HepG2 (cell line): Measurements from ENCODE around the gene ATRIP. TPM values are rescaled to one million over a fixed set of nuclear protein-coding genes. Genes with fewer than 3 reads are reported as not detected.

ENCODE experiments used
- BRCA1 ChIP-seq: sonication (generic); formaldehyde crosslinking; IDR thresholded peaks from 2 replicates; pipeline ENCODE4 v1.4.0; 2020; ENCODE audit warnings: missing genetic modification reagents
- FOXA3 ChIP-seq: IDR thresholded peaks from 2 replicates; pipeline ENCODE4 v1.6.1; 2016; ENCODE audit warnings: missing genetic modification reagents, missing compliant biosample characterization
- FOXK1 ChIP-seq: sonication (generic); formaldehyde crosslinking; IDR thresholded peaks from 2 replicates; pipeline ENCODE4 v1.4.0; 2020; ENCODE audit warnings: low read depth, missing genetic modification reagents, borderline replicate concordance
- GLI4 ChIP-seq: sonication (generic); formaldehyde crosslinking; IDR thresholded peaks from 2 replicates; pipeline ENCODE4 v1.5.1; 2020; ENCODE audit warnings: missing genetic modification reagents, mild to moderate bottlenecking, moderate library complexity, borderline replicate concordance
- GTF3A ChIP-seq: sonication (generic); formaldehyde crosslinking; conservative IDR thresholded peaks from 2 replicates; pipeline ENCODE4 v1.4.0; 2020; ENCODE audit warnings: mild to moderate bottlenecking, missing genetic modification reagents
- IRX3 ChIP-seq: sonication (generic); formaldehyde crosslinking; IDR thresholded peaks from 2 replicates; pipeline ENCODE4 v1.8.1; 2023; ENCODE audit warnings: mild to moderate bottlenecking, low read depth, missing genetic modification reagents, borderline replicate concordance
- KAT8 ChIP-seq: IDR thresholded peaks from 2 replicates; pipeline ENCODE4 v1.6.1; 2016; ENCODE audit warnings: missing genetic modification reagents, missing compliant biosample characterization
- RBM22 ChIP-seq: fragments of 200-400 bp; formaldehyde crosslinking; optimal IDR thresholded peaks from 2 replicates; pipeline ENCODE3; 2017; ENCODE audit warnings: mild to moderate bottlenecking, low read length, moderate library complexity
- SMAD1 ChIP-seq: sonication (generic); formaldehyde crosslinking; IDR thresholded peaks from 2 replicates; pipeline ENCODE4 v1.4.0; 2020; ENCODE audit warnings: missing genetic modification reagents, low read depth, mild to moderate bottlenecking, borderline replicate concordance
- TAF15 ChIP-seq: fragments of 200-400 bp; formaldehyde crosslinking; IDR thresholded peaks from one replicate; pipeline ENCODE4 v1.6.1; 2018; ENCODE audit warnings: mild to moderate bottlenecking, low read depth, low read length; ENCODE audit not compliant: poor library complexity, severe bottlenecking
- TBX2 ChIP-seq: sonication (generic); formaldehyde crosslinking; IDR thresholded peaks from 2 replicates; pipeline ENCODE4 v1.5.0; 2020; ENCODE audit warnings: missing genetic modification reagents, mild to moderate bottlenecking, borderline replicate concordance
- TBX3 ChIP-seq: fragments of 450-650 bp; IDR thresholded peaks from 2 replicates; pipeline ENCODE4 v1.6.1; 2017; ENCODE audit warnings: antibody characterized with exemption, mild to moderate bottlenecking, inconsistent platforms, borderline replicate concordance
- TCF7L2 ChIP-seq: IDR thresholded peaks from 2 replicates; pipeline ENCODE4 v1.6.1; 2011; ENCODE audit warnings: mild to moderate bottlenecking, low read depth, low read length, moderate library complexity
- XBP1 ChIP-seq: sonication (generic); formaldehyde crosslinking; IDR thresholded peaks from 2 replicates; pipeline ENCODE4 v1.5.0; 2020; ENCODE audit warnings: missing genetic modification reagents
- ZKSCAN1 ChIP-seq: fragments of 150-350 bp; IDR thresholded peaks from 2 replicates; pipeline ENCODE4 v1.6.1; 2014; ENCODE audit warnings: low read length
- ZMYM4 ChIP-seq: sonication (generic); formaldehyde crosslinking; IDR thresholded peaks from 2 replicates; pipeline ENCODE4 v1.8.1; 2023; ENCODE audit warnings: mild to moderate bottlenecking, missing genetic modification reagents
- ZNF33B ChIP-seq: sonication (generic); formaldehyde crosslinking; IDR thresholded peaks from 2 replicates; pipeline ENCODE4 v1.5.1; 2020; ENCODE audit warnings: mild to moderate bottlenecking, missing genetic modification reagents
- ZNF577 ChIP-seq: sonication (generic); formaldehyde crosslinking; IDR thresholded peaks from 2 replicates; pipeline ENCODE4 v1.4.0; 2020; ENCODE audit warnings: mild to moderate bottlenecking, low read depth, missing genetic modification reagents, borderline replicate concordance
- ZNF781 ChIP-seq: sonication (generic); formaldehyde crosslinking; IDR thresholded peaks from 2 replicates; pipeline ENCODE4 v1.5.1; 2020; ENCODE audit warnings: borderline replicate concordance, mild to moderate bottlenecking, missing genetic modification reagents; ENCODE audit errors: not compliant biosample characterization
- ZSCAN9 ChIP-seq: IDR thresholded peaks from 2 replicates; pipeline ENCODE4 v1.6.1; 2016; ENCODE audit warnings: borderline replicate concordance
- polyA plus RNA-seq, 8 experiments: library from polyadenylated mRNA; depleted of rRNA in 3 of 8; stranded (reverse) in 7 of 8; unstranded in 1 of 8; fragments of >200 nt; fragmentation: Illumina TruSeq in 4 of 8; extraction: Trizol in 4 of 8; gene quantifications; 2 replicates each; pipeline versions ENCODE4 v1.2.1 to v1.2.3, GENCODE V29; 2011 to 2016; ENCODE audit warnings: low read depth in 4 of 8, missing spikeins in 1 of 8, mixed read lengths in 1 of 8; ENCODE audit not compliant: insufficient read depth in 1 of 8
- total RNA-seq, 5 experiments: library from RNA; depleted of rRNA; stranded (reverse); fragments of >200 nt; fragmentation: Illumina TruSeq; extraction: Trizol; gene quantifications; 2 replicates each; pipeline ENCODE4 v1.2.3, GENCODE V29; 2016; ENCODE audit warnings: low read depth in 1 of 5
- TF ChIP-seq, protein P1 (sequence below): sonication (generic); formaldehyde crosslinking; IDR thresholded peaks from 2 replicates; pipeline ENCODE4; 2020; ENCODE audit warnings: missing genetic modification reagents, mild to moderate bottlenecking, borderline replicate concordance
- TF ChIP-seq, protein P2 (sequence below): sonication (generic); formaldehyde crosslinking; IDR thresholded peaks from 2 replicates; pipeline ENCODE4 v1.4.0; 2020; ENCODE audit warnings: mild to moderate bottlenecking, missing genetic modification reagents
- TF ChIP-seq, protein P3 (sequence below): sonication (generic); formaldehyde crosslinking; IDR thresholded peaks from 2 replicates; pipeline ENCODE4 v1.4.0; 2020; ENCODE audit warnings: missing genetic modification reagents, mild to moderate bottlenecking, borderline replicate concordance

Gene ATRIP
- total and polyA plus RNA-seq, 2 of the 13 experiments (the other 11 are each of a cell fraction or from before 2014, with no cell fraction given) = 5.1 to 12.5 TPM

DNA sequence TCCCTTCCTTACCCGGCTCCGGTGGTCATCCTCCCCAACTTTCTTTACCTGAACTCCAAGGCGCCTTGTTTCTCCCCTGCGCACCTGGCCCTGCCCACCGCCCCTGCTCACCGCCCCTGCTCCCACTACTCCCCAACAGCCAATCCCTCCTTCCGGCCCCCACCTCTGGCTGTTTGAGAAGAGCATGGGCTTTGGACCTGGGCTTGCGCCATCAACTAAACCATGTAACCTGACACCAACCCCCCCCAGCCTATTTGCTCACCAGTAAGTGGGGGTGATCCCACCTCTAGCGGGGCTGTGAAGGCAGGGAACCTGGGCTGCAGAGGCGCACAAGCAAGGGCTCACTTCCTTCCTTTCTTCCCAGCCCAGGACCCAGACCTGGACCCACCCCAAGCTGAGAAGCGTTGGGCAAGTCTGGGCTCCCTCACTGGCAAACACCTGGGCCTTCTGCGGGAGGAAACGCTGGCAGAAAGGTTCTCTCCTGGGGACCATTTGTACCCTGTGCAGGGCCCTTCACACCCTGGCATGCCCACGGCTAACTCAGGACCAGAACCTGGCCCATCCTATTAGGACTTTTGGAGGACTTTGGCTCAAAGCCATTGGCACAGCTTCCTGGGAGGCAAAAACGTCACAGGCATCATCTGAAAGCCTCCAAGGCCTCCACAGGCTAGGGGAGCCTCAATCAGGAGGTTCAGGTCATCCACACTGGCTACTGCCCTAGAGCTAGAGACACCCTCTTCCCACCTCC, 16.4 kb upstream of the ATRIP start, which contains the start of gene PLXNB1 (continued):
- TF ChIP-seq FOXA3 (CRISPR knock-in tag) (peak; percentile 88), GLI4 (no peak; the same call in 1 of the 2 replicates), XBP1 (CRISPR knock-in tag) (no peak), TBX2 (peak; percentile 97), KAT8 (CRISPR knock-in tag) (peak; percentile 83), ZMYM4 (peak; percentile 85), ZNF577 (no peak; the same call in 1 of the 2 replicates), ZKSCAN1 (no peak), FOXK1 (CRISPR knock-in tag) (peak; percentile 81; the same call in 1 of the 2 replicates), ZNF33B (peak; percentile 73; the same call in 1 of the 2 replicates), IRX3 (CRISPR knock-in tag) (no peak), TAF15 (no peak), TBX3 (peak; percentile 81; the same call in 1 of the 2 replicates), TCF7L2 (no peak), BRCA1 (CRISPR knock-in tag) (no peak), GTF3A (0 out of 2 replicates have a peak, but pooled peaks have one; percentile 41), RBM22 (no peak), SMAD1 (CRISPR knock-in tag) (no peak; the same call in 1 of the 2 replicates), ZNF781 (CRISPR knock-in tag) (peak; percentile 95), ZSCAN9 (CRISPR knock-in tag) (peak; percentile 52; the same call in 1 of the 2 replicates)
- TF ChIP-seq, protein P1, sequence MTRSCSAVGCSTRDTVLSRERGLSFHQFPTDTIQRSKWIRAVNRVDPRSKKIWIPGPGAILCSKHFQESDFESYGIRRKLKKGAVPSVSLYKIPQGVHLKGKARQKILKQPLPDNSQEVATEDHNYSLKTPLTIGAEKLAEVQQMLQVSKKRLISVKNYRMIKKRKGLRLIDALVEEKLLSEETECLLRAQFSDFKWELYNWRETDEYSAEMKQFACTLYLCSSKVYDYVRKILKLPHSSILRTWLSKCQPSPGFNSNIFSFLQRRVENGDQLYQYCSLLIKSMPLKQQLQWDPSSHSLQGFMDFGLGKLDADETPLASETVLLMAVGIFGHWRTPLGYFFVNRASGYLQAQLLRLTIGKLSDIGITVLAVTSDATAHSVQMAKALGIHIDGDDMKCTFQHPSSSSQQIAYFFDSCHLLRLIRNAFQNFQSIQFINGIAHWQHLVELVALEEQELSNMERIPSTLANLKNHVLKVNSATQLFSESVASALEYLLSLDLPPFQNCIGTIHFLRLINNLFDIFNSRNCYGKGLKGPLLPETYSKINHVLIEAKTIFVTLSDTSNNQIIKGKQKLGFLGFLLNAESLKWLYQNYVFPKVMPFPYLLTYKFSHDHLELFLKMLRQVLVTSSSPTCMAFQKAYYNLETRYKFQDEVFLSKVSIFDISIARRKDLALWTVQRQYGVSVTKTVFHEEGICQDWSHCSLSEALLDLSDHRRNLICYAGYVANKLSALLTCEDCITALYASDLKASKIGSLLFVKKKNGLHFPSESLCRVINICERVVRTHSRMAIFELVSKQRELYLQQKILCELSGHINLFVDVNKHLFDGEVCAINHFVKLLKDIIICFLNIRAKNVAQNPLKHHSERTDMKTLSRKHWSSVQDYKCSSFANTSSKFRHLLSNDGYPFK = peak; percentile 86; the same call in 1 of the 2 replicates
- TF ChIP-seq, protein P2, sequence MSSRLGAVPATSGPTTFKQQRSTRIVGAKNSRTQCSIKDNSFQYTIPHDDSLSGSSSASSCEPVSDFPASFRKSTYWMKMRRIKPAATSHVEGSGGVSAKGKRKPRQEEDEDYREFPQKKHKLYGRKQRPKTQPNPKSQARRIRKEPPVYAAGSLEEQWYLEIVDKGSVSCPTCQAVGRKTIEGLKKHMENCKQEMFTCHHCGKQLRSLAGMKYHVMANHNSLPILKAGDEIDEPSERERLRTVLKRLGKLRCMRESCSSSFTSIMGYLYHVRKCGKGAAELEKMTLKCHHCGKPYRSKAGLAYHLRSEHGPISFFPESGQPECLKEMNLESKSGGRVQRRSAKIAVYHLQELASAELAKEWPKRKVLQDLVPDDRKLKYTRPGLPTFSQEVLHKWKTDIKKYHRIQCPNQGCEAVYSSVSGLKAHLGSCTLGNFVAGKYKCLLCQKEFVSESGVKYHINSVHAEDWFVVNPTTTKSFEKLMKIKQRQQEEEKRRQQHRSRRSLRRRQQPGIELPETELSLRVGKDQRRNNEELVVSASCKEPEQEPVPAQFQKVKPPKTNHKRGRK (CRISPR knock-in tag) = no peak
- TF ChIP-seq, protein P3, sequence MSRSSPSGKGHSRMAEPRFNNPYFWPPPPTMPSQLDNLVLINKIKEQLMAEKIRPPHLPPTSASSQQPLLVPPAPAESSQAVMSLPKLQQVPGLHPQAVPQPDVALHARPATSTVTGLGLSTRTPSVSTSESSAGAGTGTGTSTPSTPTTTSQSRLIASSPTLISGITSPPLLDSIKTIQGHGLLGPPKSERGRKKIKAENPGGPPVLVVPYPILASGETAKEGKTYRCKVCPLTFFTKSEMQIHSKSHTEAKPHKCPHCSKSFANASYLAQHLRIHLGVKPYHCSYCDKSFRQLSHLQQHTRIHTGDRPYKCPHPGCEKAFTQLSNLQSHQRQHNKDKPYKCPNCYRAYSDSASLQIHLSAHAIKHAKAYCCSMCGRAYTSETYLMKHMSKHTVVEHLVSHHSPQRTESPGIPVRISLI (CRISPR knock-in tag) = peak; percentile 57; the same call in 1 of the 2 replicates
